ENCODE results near the gene SYNPO2L.
"Not testable (repeated sequence)": the region's sequence is repeated elsewhere in the genome, so short reads cannot be mapped to it uniquely, and the experiment has no call there.

- not testable (repeated sequence) for TF ChIP-seq POLR2AphosphoS5, TAF1, POLR2A (IDR thresholded peaks at IDR 0.05; ENCODE audit: low read depth, low read length)
Measured at GRCh38 chr10:73617143-73617542, 38.7 kb downstream of the SYNPO2L start.

All from GM12891 (cell line).